ENCODE data around the gene C1QTNF2. TPM values are rescaled to one million over a fixed set of nuclear protein-coding genes. Genes with fewer than 3 reads are reported as not detected.

Gene C1QTNF2
- total RNA-seq, 1 experiment from 2014 or later, result 0.20 TPM

- Histone ChIP-seq H4K20me1 (ENCODE audit: insufficient read depth) (no peaks in the 10 kb centered on the region), H3K4me3 (no peak overlapping the region), H3K79me2 (ENCODE audit: low read depth) (no peaks in the 10 kb centered on the region), H3F3A (ENCODE audit: insufficient read depth, low read depth) (no peaks in the 10 kb centered on the region), H3K9me2 (ENCODE audit: insufficient read depth) (no peaks in the 10 kb centered on the region), H2AFZ (no peak overlapping the region), H3K27me3 (ENCODE audit: insufficient read depth, low read depth) (no peaks in the 10 kb centered on the region), H3K27ac (no peak overlapping the region), H3K4me2 (no peak overlapping the region), H3K4me1 (replicated peaks; ENCODE audit: insufficient read depth) (no peaks in the 10 kb centered on the region), H3K36me3 (ENCODE audit: low read depth) (no peaks in the 10 kb centered on the region), H3K9me3 (ENCODE audit: insufficient read depth, low read depth) (no peaks in the 10 kb centered on the region)
- TF ChIP-seq CTCF (conservative IDR thresholded peaks at IDR 0.05), result no peak
- no peak for TF ChIP-seq EZH2 (IDR thresholded peaks at IDR 0.05; ENCODE audit: low read depth)
- ChIA-PET POLR2A (ENCODE audit: unreplicated experiment) (no interaction called here), CTCF (no interaction called here)
- BruUV-seq (replicated peaks), result no TSS peak
- no peak for DNase-seq
- intact Hi-C loops (cut with micrococcal nuclease; ENCODE audit: unreplicated experiment), result no loop called here
These were observed 15.8 kb downstream of the C1QTNF2 start for GRCh38 chr5:160354666-160355065.

GRCh38 chr5:160353379-160353778, 17.0 kb downstream of the C1QTNF2 start:
- H3F3A ChIP-seq (ENCODE audit: insufficient read depth, low read depth), result no peaks in the 10 kb centered on the region
- H2AFZ ChIP-seq, result no peak overlapping the region
- TF ChIP-seq CTCF (conservative IDR thresholded peaks at IDR 0.05), result no peak
- TF ChIP-seq EZH2 (IDR thresholded peaks at IDR 0.05; ENCODE audit: low read depth), result no peak
- no peaks in the 10 kb centered on the region for H3K27me3 ChIP-seq (ENCODE audit: insufficient read depth, low read depth)
- ChIA-PET CTCF (no interaction called here), POLR2A (ENCODE audit: unreplicated experiment) (no interaction called here)
- no peaks in the 10 kb centered on the region for H3K36me3 ChIP-seq (ENCODE audit: low read depth)
- no peaks in the 10 kb centered on the region for H3K4me1 ChIP-seq (replicated peaks; ENCODE audit: insufficient read depth)
- H3K79me2 ChIP-seq (ENCODE audit: low read depth), result no peaks in the 10 kb centered on the region
- intact Hi-C loops (cut with micrococcal nuclease; ENCODE audit: unreplicated experiment), result no loop called here
- H3K27ac ChIP-seq, result no peak overlapping the region
- H3K4me2 ChIP-seq, result no peak overlapping the region
- H3K9me2 ChIP-seq (ENCODE audit: insufficient read depth), result no peaks in the 10 kb centered on the region
- H3K9me3 ChIP-seq (ENCODE audit: insufficient read depth, low read depth), result no peaks in the 10 kb centered on the region
- H3K4me3 ChIP-seq, result no peak overlapping the region
- DNase-seq, result no peak
- BruUV-seq (replicated peaks), result no TSS peak
- no peaks in the 10 kb centered on the region for H4K20me1 ChIP-seq (ENCODE audit: insufficient read depth)

GRCh38 chr5:160352308-160352707, 18.1 kb downstream of the C1QTNF2 start:
- BruUV-seq (replicated peaks), result no TSS peak

More at GRCh38 chr5:160352308-160352707, 18.1 kb downstream of the C1QTNF2 start:
- Histone ChIP-seq H3K79me2 (ENCODE audit: low read depth) (no peaks in the 10 kb centered on the region), H3F3A (ENCODE audit: insufficient read depth, low read depth) (no peaks in the 10 kb centered on the region), H2AFZ (no peak overlapping the region), H3K27ac (no peak overlapping the region), H3K4me1 (replicated peaks; ENCODE audit: insufficient read depth) (no peaks in the 10 kb centered on the region), H3K27me3 (ENCODE audit: insufficient read depth, low read depth) (no peaks in the 10 kb centered on the region), H3K36me3 (ENCODE audit: low read depth) (no peaks in the 10 kb centered on the region), H3K4me2 (no peak overlapping the region), H4K20me1 (ENCODE audit: insufficient read depth) (no peaks in the 10 kb centered on the region), H3K4me3 (no peak overlapping the region), H3K9me2 (ENCODE audit: insufficient read depth) (no peaks in the 10 kb centered on the region), H3K9me3 (ENCODE audit: insufficient read depth, low read depth) (no peaks in the 10 kb centered on the region)
- POLR2A ChIA-PET (ENCODE audit: unreplicated experiment), result no interaction called here
- CTCF ChIA-PET, result no interaction called here
- no peak for TF ChIP-seq CTCF (conservative IDR thresholded peaks at IDR 0.05)
- no peak for TF ChIP-seq EZH2 (IDR thresholded peaks at IDR 0.05; ENCODE audit: low read depth)
- intact Hi-C loops (cut with micrococcal nuclease; ENCODE audit: unreplicated experiment), result no loop called here
- DNase-seq, result no peak
